Neural cell (in vitro differentiated cells): Measurements from ENCODE around the gene RHCG.

Experiments
- EP300 ChIP-seq: fragments of 450-650 bp; conservative IDR thresholded peaks from 2 replicates; pipeline ENCODE4 v1.6.1; 2014; ENCODE audit warnings: antibody characterized with exemption, mild to moderate bottlenecking, moderate library complexity; ENCODE audit not compliant: poor library complexity, severe bottlenecking
- EZH2 ChIP-seq: fragments of 200-600, 300-800 bp; shearing (Covaris generic), sonication (generic); IDR thresholded peaks from 2 replicates; pipeline ENCODE4 v1.6.1; 2014; ENCODE audit warnings: antibody characterized with exemption, low read length, borderline replicate concordance, mild to moderate bottlenecking; ENCODE audit not compliant: insufficient read depth, poor library complexity, severe bottlenecking
- POLR2AphosphoS5 ChIP-seq: IDR thresholded peaks from 2 replicates; pipeline ENCODE4 v1.6.1; 2012
- RAD21 ChIP-seq: fragments of 450-650 bp; conservative IDR thresholded peaks from 2 replicates; pipeline ENCODE4 v1.6.1; 2014; ENCODE audit warnings: antibody characterized with exemption, mild to moderate bottlenecking, moderate library complexity
- SMC3 ChIP-seq: fragments of 450-650 bp; conservative IDR thresholded peaks from 2 replicates; pipeline ENCODE4 v1.6.1; 2014; ENCODE audit warnings: antibody characterized with exemption, mild to moderate bottlenecking, moderate library complexity; ENCODE audit not compliant: poor library complexity
- TAF1 ChIP-seq: IDR thresholded peaks from 2 replicates; pipeline ENCODE4 v1.6.1; 2012; ENCODE audit warnings: low read depth
- TF ChIP-seq, protein P1 (sequence below): fragments of 450-650 bp; IDR thresholded peaks from 2 replicates; pipeline ENCODE4 v1.5.1; 2014; ENCODE audit warnings: antibody characterized with exemption, mild to moderate bottlenecking, moderate library complexity; ENCODE audit not compliant: poor library complexity, severe bottlenecking
- TF ChIP-seq, protein P2 (sequence below): IDR thresholded peaks from 2 replicates; pipeline ENCODE4 v1.6.1; 2012; ENCODE audit warnings: borderline replicate concordance

DNA sequence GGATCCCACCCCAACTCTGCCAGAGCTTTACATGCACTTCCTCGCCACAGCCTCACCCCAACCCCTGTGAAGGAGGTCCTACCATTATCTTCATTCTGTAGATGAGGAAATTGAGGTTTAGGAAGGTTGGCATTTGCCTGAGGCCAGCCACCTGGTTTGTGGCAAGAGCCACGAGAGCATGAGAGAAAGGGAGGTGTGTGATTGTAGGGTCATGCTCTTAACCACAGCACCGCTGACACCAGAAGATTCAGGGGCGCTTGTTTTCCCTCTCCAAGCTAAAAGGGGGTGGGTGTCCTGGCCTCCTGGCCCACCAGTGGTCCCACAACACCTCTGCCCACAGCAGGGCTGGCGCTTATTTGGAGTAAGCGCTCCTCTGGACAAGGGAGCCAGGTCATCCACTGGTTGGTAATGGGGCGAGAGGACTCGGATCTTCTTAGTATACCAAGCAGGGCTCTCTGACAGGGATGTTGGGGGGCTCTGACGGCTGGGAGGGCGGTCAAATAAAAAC, 691 bp downstream of the RHCG start:
- TF ChIP-seq, protein P1, sequence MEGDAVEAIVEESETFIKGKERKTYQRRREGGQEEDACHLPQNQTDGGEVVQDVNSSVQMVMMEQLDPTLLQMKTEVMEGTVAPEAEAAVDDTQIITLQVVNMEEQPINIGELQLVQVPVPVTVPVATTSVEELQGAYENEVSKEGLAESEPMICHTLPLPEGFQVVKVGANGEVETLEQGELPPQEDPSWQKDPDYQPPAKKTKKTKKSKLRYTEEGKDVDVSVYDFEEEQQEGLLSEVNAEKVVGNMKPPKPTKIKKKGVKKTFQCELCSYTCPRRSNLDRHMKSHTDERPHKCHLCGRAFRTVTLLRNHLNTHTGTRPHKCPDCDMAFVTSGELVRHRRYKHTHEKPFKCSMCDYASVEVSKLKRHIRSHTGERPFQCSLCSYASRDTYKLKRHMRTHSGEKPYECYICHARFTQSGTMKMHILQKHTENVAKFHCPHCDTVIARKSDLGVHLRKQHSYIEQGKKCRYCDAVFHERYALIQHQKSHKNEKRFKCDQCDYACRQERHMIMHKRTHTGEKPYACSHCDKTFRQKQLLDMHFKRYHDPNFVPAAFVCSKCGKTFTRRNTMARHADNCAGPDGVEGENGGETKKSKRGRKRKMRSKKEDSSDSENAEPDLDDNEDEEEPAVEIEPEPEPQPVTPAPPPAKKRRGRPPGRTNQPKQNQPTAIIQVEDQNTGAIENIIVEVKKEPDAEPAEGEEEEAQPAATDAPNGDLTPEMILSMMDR = no peak
- no peak for TF ChIP-seq EP300
- TF ChIP-seq, protein P2, sequence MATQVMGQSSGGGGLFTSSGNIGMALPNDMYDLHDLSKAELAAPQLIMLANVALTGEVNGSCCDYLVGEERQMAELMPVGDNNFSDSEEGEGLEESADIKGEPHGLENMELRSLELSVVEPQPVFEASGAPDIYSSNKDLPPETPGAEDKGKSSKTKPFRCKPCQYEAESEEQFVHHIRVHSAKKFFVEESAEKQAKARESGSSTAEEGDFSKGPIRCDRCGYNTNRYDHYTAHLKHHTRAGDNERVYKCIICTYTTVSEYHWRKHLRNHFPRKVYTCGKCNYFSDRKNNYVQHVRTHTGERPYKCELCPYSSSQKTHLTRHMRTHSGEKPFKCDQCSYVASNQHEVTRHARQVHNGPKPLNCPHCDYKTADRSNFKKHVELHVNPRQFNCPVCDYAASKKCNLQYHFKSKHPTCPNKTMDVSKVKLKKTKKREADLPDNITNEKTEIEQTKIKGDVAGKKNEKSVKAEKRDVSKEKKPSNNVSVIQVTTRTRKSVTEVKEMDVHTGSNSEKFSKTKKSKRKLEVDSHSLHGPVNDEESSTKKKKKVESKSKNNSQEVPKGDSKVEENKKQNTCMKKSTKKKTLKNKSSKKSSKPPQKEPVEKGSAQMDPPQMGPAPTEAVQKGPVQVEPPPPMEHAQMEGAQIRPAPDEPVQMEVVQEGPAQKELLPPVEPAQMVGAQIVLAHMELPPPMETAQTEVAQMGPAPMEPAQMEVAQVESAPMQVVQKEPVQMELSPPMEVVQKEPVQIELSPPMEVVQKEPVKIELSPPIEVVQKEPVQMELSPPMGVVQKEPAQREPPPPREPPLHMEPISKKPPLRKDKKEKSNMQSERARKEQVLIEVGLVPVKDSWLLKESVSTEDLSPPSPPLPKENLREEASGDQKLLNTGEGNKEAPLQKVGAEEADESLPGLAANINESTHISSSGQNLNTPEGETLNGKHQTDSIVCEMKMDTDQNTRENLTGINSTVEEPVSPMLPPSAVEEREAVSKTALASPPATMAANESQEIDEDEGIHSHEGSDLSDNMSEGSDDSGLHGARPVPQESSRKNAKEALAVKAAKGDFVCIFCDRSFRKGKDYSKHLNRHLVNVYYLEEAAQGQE = no peak
- no peak for TF ChIP-seq TAF1
- no peak for TF ChIP-seq SMC3
- no peak for TF ChIP-seq EZH2
- TF ChIP-seq POLR2AphosphoS5 = no peak
- no peak for TF ChIP-seq RAD21
